ENCODE measurements around the gene ATG9A.

The ATG9A gene

GRCh38 chr2:219186754-219187456 lies 42.5 kb downstream of the ATG9A start:
- H3K4me1 ChIP-seq (ENCODE audit: low read length): peaks cover 11% of the 10 kb centered on the region
- no peaks in the 10 kb centered on the region for H3K27me3 ChIP-seq (ENCODE audit: low read depth, low read length)

DNA sequence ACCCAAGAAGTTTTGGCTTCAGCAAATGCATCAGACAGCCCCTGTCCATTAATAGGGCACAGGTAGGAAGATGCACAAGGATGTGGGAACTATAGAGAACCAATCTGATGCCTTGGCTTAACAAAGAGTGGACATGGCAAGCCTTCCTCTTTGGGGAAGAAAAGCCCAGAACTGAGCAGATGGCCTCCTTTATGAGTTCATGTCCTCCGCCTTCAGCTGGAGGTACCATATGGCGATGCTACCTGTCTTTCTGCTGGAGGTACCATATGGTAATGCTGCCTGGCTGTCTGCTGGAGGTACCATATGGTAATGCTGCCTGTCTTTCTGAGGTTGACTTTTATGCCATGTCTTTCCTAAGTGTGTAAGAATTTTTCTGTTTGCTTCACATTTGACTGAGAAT lies 45.3 kb downstream of the ATG9A start:
- Histone ChIP-seq H3K79me2 (ENCODE audit: low read length) (peaks cover 2% of the 10 kb centered on the region), H3K27me3 (ENCODE audit: low read depth, low read length) (no peaks in the 10 kb centered on the region), H4K20me1 (ENCODE audit: insufficient read depth, low read length) (no peaks in the 10 kb centered on the region), H3K4me2 (ENCODE audit: low read length) (no peak overlapping the region), H2AFZ (ENCODE audit: low read depth, low read length) (no peak overlapping the region), H3K36me3 (replicated peaks; ENCODE audit: low read depth, low read length) (peaks cover 7% of the 10 kb centered on the region), H3K4me3 (ENCODE audit: low read length) (no peak overlapping the region), H3K4me1 (ENCODE audit: low read length) (peaks cover 15% of the 10 kb centered on the region), H3K9ac (ENCODE audit: low read length) (no peak overlapping the region), H3K9me3 (ENCODE audit: insufficient read depth, low read length) (no peaks in the 10 kb centered on the region), H3K27ac (ENCODE audit: low read length) (no peak overlapping the region)
- TF ChIP-seq CTCF (IDR thresholded peaks at IDR 0.05; ENCODE audit: low read depth, low read length): no peak
- TF ChIP-seq EZH2phosphoT487 (IDR thresholded peaks at IDR 0.05; ENCODE audit: low read depth): no peak

More at GRCh38 chr2:219186754-219187456, 42.5 kb downstream of the ATG9A start:
- Histone ChIP-seq H2AFZ (ENCODE audit: low read depth, low read length) (peak overlapping the region; percentile 39; the same call in 1 of the 2 replicates), H3K36me3 (replicated peaks; ENCODE audit: low read depth, low read length) (peaks cover 7% of the 10 kb centered on the region), H3K4me3 (ENCODE audit: low read length) (no peak overlapping the region), H3K9ac (ENCODE audit: low read length) (no peak overlapping the region), H3K27ac (ENCODE audit: low read length) (peak overlapping the region; percentile 40), H3K79me2 (ENCODE audit: low read length) (no peaks in the 10 kb centered on the region), H3K9me3 (ENCODE audit: insufficient read depth, low read length) (no peaks in the 10 kb centered on the region), H3K4me2 (ENCODE audit: low read length) (peak overlapping the region; percentile 35), H4K20me1 (ENCODE audit: insufficient read depth, low read length) (no peaks in the 10 kb centered on the region)
- TF ChIP-seq CTCF (IDR thresholded peaks at IDR 0.05; ENCODE audit: low read depth, low read length) (no peak), EZH2phosphoT487 (IDR thresholded peaks at IDR 0.05; ENCODE audit: low read depth) (no peak)

- Histone ChIP-seq H3K9me3 (ENCODE audit: insufficient read depth, low read length) (no peaks in the 10 kb centered on the region), H2AFZ (ENCODE audit: low read depth, low read length) (no peak overlapping the region), H3K27ac (ENCODE audit: low read length) (no peak overlapping the region), H3K4me2 (ENCODE audit: low read length) (no peak overlapping the region), H3K4me1 (ENCODE audit: low read length) (peaks cover 19% of the 10 kb centered on the region), H3K79me2 (ENCODE audit: low read length) (peaks cover 8% of the 10 kb centered on the region), H4K20me1 (ENCODE audit: insufficient read depth, low read length) (no peaks in the 10 kb centered on the region), H3K36me3 (replicated peaks; ENCODE audit: low read depth, low read length) (peaks cover 7% of the 10 kb centered on the region), H3K4me3 (ENCODE audit: low read length) (no peak overlapping the region), H3K9ac (ENCODE audit: low read length) (no peak overlapping the region), H3K27me3 (ENCODE audit: low read depth, low read length) (no peaks in the 10 kb centered on the region)
- TF ChIP-seq CTCF (IDR thresholded peaks at IDR 0.05; ENCODE audit: low read depth, low read length): no peak
- TF ChIP-seq EZH2phosphoT487 (IDR thresholded peaks at IDR 0.05; ENCODE audit: low read depth): no peak
Measured at GRCh38 chr2:219183151-219183772, 46.2 kb downstream of the ATG9A start.

GRCh38 chr2:219182331-219183150 lies 46.9 kb downstream of the ATG9A start:
- no peak overlapping the region for H2AFZ ChIP-seq (ENCODE audit: low read depth, low read length)
- no peaks in the 10 kb centered on the region for H3K27me3 ChIP-seq (ENCODE audit: low read depth, low read length)
- H4K20me1 ChIP-seq (ENCODE audit: insufficient read depth, low read length): no peaks in the 10 kb centered on the region
- H3K4me1 ChIP-seq (ENCODE audit: low read length): peaks cover 19% of the 10 kb centered on the region
- no peak for TF ChIP-seq EZH2phosphoT487 (IDR thresholded peaks at IDR 0.05; ENCODE audit: low read depth)
- TF ChIP-seq CTCF (IDR thresholded peaks at IDR 0.05; ENCODE audit: low read depth, low read length): no peak
- peaks cover 7% of the 10 kb centered on the region for H3K36me3 ChIP-seq (replicated peaks; ENCODE audit: low read depth, low read length)
- peaks cover 8% of the 10 kb centered on the region for H3K79me2 ChIP-seq (ENCODE audit: low read length)
- no peak overlapping the region for H3K4me3 ChIP-seq (ENCODE audit: low read length)
- no peaks in the 10 kb centered on the region for H3K9me3 ChIP-seq (ENCODE audit: insufficient read depth, low read length)
- no peak overlapping the region for H3K27ac ChIP-seq (ENCODE audit: low read length)
- no peak overlapping the region for H3K9ac ChIP-seq (ENCODE audit: low read length)
- H3K4me2 ChIP-seq (ENCODE audit: low read length): no peak overlapping the region
